GM18873 (cell line): Measurements from ENCODE around the gene TULP4.
"Not testable (repeated sequence)": the region's sequence is repeated elsewhere in the genome, so short reads cannot be mapped to it uniquely, and the experiment has no call there.

Experiments
- ATAC-seq: cut with Tn5 transposase; IDR thresholded peaks from one replicate; pipeline ENCODE4 v1.9.1; 2021; ENCODE audit warnings: mild to moderate bottlenecking, moderate library complexity, moderate number of reproducible peaks; ENCODE audit not compliant: unreplicated experiment, low FRiP score

Gene TULP4

GRCh38 chr6:158383057-158383456 lies 70.8 kb downstream of the TULP4 start:
- no peak for ATAC-seq

- no peak for ATAC-seq
Measured at GRCh38 chr6:158383542-158383941, 71.3 kb downstream of the TULP4 start.

- ATAC-seq: no peak
Measured at GRCh38 chr6:158384671-158385110, 72.4 kb downstream of the TULP4 start.

- ATAC-seq: no peak
Measured at GRCh38 chr6:158387036-158387435, 74.8 kb downstream of the TULP4 start.

GRCh38 chr6:158387578-158387977 lies 75.3 kb downstream of the TULP4 start:
- ATAC-seq: no peak

GRCh38 chr6:158388727-158389126 lies 76.5 kb downstream of the TULP4 start:
- no peak for ATAC-seq

- ATAC-seq: no peak
Measured at GRCh38 chr6:158389193-158389919, 77.1 kb downstream of the TULP4 start.

- ATAC-seq: no peak
Measured at GRCh38 chr6:158391276-158391675, 79.0 kb downstream of the TULP4 start.

- not testable (repeated sequence) for ATAC-seq
Measured at GRCh38 chr6:158391977-158392376, 79.7 kb downstream of the TULP4 start.

- no peak for ATAC-seq
Measured at GRCh38 chr6:158396136-158396535, 83.9 kb downstream of the TULP4 start.

- no peak for ATAC-seq
Measured at GRCh38 chr6:158397578-158397977, 85.3 kb downstream of the TULP4 start.

- ATAC-seq: no peak
Measured at GRCh38 chr6:158398252-158399024, 86.2 kb downstream of the TULP4 start.

GRCh38 chr6:158399040-158399700 lies 86.9 kb downstream of the TULP4 start:
- ATAC-seq: no peak

GRCh38 chr6:158402184-158402583 lies 89.9 kb downstream of the TULP4 start:
- ATAC-seq: no peak

GRCh38 chr6:158405321-158405831 lies 93.1 kb downstream of the TULP4 start:
- not testable (repeated sequence) for ATAC-seq

GRCh38 chr6:158405933-158406332 lies 93.7 kb downstream of the TULP4 start:
- ATAC-seq: no peak

- ATAC-seq: no peak
Measured at GRCh38 chr6:158406736-158407135, 94.5 kb downstream of the TULP4 start.

GRCh38 chr6:158408013-158408412 lies 95.7 kb downstream of the TULP4 start:
- no peak for ATAC-seq

- no peak for ATAC-seq
Measured at GRCh38 chr6:158408552-158409130, 96.4 kb downstream of the TULP4 start.

- ATAC-seq: no peak
Measured at GRCh38 chr6:158409451-158409850, 97.2 kb downstream of the TULP4 start.

GRCh38 chr6:158410784-158411183 lies 98.5 kb downstream of the TULP4 start:
- ATAC-seq: no peak
